ENCODE data around the gene AARSD1.

Gene AARSD1

GRCh38 chr17:42906772-42907446 lies 57.3 kb downstream of the AARSD1 start:
- H3K9me2 ChIP-seq (replicated peaks; ENCODE audit: insufficient read depth, low read length): no peaks in the 10 kb centered on the region
- no peaks in the 10 kb centered on the region for H3K36me3 ChIP-seq (replicated peaks; ENCODE audit: insufficient read depth, low read length)
- no peaks in the 10 kb centered on the region for H3K9me3 ChIP-seq (replicated peaks; ENCODE audit: insufficient read depth, low read length)
- TF ChIP-seq EZH2 (optimal IDR thresholded peaks at IDR 0.05; ENCODE audit: low read depth, low read length) (no peak), CTCF (IDR thresholded peaks at IDR 0.05; ENCODE audit: low read length) (no peak), EZH2phosphoT487 (IDR thresholded peaks at IDR 0.05; ENCODE audit: low read length) (no peak)
- no peak overlapping the region for H3K4me2 ChIP-seq (ENCODE audit: low read depth, low read length)
- no peaks in the 10 kb centered on the region for H3K27me3 ChIP-seq (replicated peaks; ENCODE audit: insufficient read depth, low read length)
- no peak overlapping the region for H3K4me3 ChIP-seq (ENCODE audit: low read length)
- no peak overlapping the region for H2AFZ ChIP-seq (ENCODE audit: low read length)
- no peak for DNase-seq
- peaks cover 4% of the 10 kb centered on the region; the same call in 1 of the 2 replicates for H3F3A ChIP-seq (ENCODE audit: insufficient read depth, low read length)
- peaks cover 8% of the 10 kb centered on the region for H3K4me1 ChIP-seq (ENCODE audit: low read length)
- no peak overlapping the region for H3K9ac ChIP-seq (ENCODE audit: low read length)
- H4K20me1 ChIP-seq (ENCODE audit: insufficient read depth, low read length): no peaks in the 10 kb centered on the region
- H3K79me2 ChIP-seq (ENCODE audit: low read length): no peaks in the 10 kb centered on the region
- no peak overlapping the region for H3K27ac ChIP-seq (ENCODE audit: low read length)

- Histone ChIP-seq H3K27ac (ENCODE audit: low read length) (no peak overlapping the region), H3K27me3 (replicated peaks; ENCODE audit: insufficient read depth, low read length) (no peaks in the 10 kb centered on the region), H3K4me2 (ENCODE audit: low read depth, low read length) (no peak overlapping the region), H3K9ac (ENCODE audit: low read length) (no peak overlapping the region), H3K9me2 (replicated peaks; ENCODE audit: insufficient read depth, low read length) (no peaks in the 10 kb centered on the region), H3F3A (ENCODE audit: insufficient read depth, low read length) (no peaks in the 10 kb centered on the region), H3K4me3 (ENCODE audit: low read length) (no peak overlapping the region), H2AFZ (ENCODE audit: low read length) (no peak overlapping the region), H3K9me3 (replicated peaks; ENCODE audit: insufficient read depth, low read length) (no peaks in the 10 kb centered on the region), H3K79me2 (ENCODE audit: low read length) (no peaks in the 10 kb centered on the region), H3K36me3 (replicated peaks; ENCODE audit: insufficient read depth, low read length) (no peaks in the 10 kb centered on the region), H4K20me1 (ENCODE audit: insufficient read depth, low read length) (no peaks in the 10 kb centered on the region), H3K4me1 (ENCODE audit: low read length) (0 out of 2 replicates have a peak, but pooled peaks cover 3% of the 10 kb centered on the region)
- no peak for TF ChIP-seq EZH2phosphoT487 (IDR thresholded peaks at IDR 0.05; ENCODE audit: low read length)
- no peak for TF ChIP-seq EZH2 (optimal IDR thresholded peaks at IDR 0.05; ENCODE audit: low read depth, low read length)
- no peak for TF ChIP-seq CTCF (IDR thresholded peaks at IDR 0.05; ENCODE audit: low read length)
- DNase-seq: no peak
Observed at GRCh38 chr17:42904110-42904469, 60.2 kb downstream of the AARSD1 start.

- no peak for DNase-seq
Observed at GRCh38 chr17:42901535-42902229, 62.6 kb downstream of the AARSD1 start.

More at GRCh38 chr17:42901535-42902229, 62.6 kb downstream of the AARSD1 start:
- no peak for TF ChIP-seq CTCF (IDR thresholded peaks at IDR 0.05; ENCODE audit: low read length)
- TF ChIP-seq EZH2 (optimal IDR thresholded peaks at IDR 0.05; ENCODE audit: low read depth, low read length): no peak
- no peak for TF ChIP-seq EZH2phosphoT487 (IDR thresholded peaks at IDR 0.05; ENCODE audit: low read length)
- no peaks in the 10 kb centered on the region for H3K9me3 ChIP-seq (replicated peaks; ENCODE audit: insufficient read depth, low read length)
- no peaks in the 10 kb centered on the region for H3K4me1 ChIP-seq (ENCODE audit: low read length)
- no peaks in the 10 kb centered on the region for H3K36me3 ChIP-seq (replicated peaks; ENCODE audit: insufficient read depth, low read length)
- H3F3A ChIP-seq (ENCODE audit: insufficient read depth, low read length): no peaks in the 10 kb centered on the region
- H3K27ac ChIP-seq (ENCODE audit: low read length): no peak overlapping the region
- no peak overlapping the region for H3K4me2 ChIP-seq (ENCODE audit: low read depth, low read length)
- no peaks in the 10 kb centered on the region for H3K27me3 ChIP-seq (replicated peaks; ENCODE audit: insufficient read depth, low read length)
- no peaks in the 10 kb centered on the region for H3K79me2 ChIP-seq (ENCODE audit: low read length)
- H3K4me3 ChIP-seq (ENCODE audit: low read length): no peak overlapping the region
- no peaks in the 10 kb centered on the region for H4K20me1 ChIP-seq (ENCODE audit: insufficient read depth, low read length)
- H3K9ac ChIP-seq (ENCODE audit: low read length): no peak overlapping the region
- H3K9me2 ChIP-seq (replicated peaks; ENCODE audit: insufficient read depth, low read length): no peaks in the 10 kb centered on the region
- H2AFZ ChIP-seq (ENCODE audit: low read length): no peak overlapping the region
